Keratinocyte (primary cell): ENCODE measurements around the gene RCVRN. TPM values are rescaled to one million over a fixed set of nuclear protein-coding genes. Genes with fewer than 3 reads are reported as not detected.

Experiments used
- DNase-seq: peaks from one replicate; pipeline ENCODE4 v3.0.0-alpha.2; 2011; ENCODE audit warnings: low read depth, missing footprints, low spot score
- FAIRE-seq: peaks from 2 replicates; lab custom pipeline; 2011; peaks lifted over from hg19 to GRCh38; lab: Jason Lieb, UNC
- H2AFZ ChIP-seq: 2 replicates; pipeline ENCODE4 v1.6.0; 2012; ENCODE audit warnings: low read length, control low read depth, inconsistent platforms; ENCODE audit not compliant: control insufficient read depth
- H3K27ac ChIP-seq: 2 replicates; pipeline ENCODE4 v1.5.1; 2011; ENCODE audit warnings: low read length; ENCODE audit not compliant: control insufficient read depth, insufficient read depth
- H3K27me3 ChIP-seq: 3 replicates; pipeline ENCODE4 v1.6.0; 2011; ENCODE audit warnings: low read length; ENCODE audit not compliant: control insufficient read depth, insufficient read depth; ENCODE audit errors: extremely low read depth
- H3K36me3 ChIP-seq, 2 experiments: 2 replicates in 1 of 2; 3 replicates in 1 of 2; pipeline ENCODE4 v1.5.1; 2011; ENCODE audit warnings: low read length in 2 of 2, mild to moderate bottlenecking in 1 of 2; ENCODE audit not compliant: control insufficient read depth in 2 of 2, insufficient read depth in 2 of 2; ENCODE audit errors: extremely low read depth in 1 of 2
- H3K4me1 ChIP-seq: 3 replicates; pipeline ENCODE4 v1.5.1; 2011; ENCODE audit warnings: low read length; ENCODE audit not compliant: control insufficient read depth, insufficient read depth; ENCODE audit errors: extremely low read depth
- H3K4me2 ChIP-seq: 3 replicates; pipeline ENCODE4 v1.6.0; 2011; ENCODE audit warnings: low read depth, low read length; ENCODE audit not compliant: control insufficient read depth, insufficient read depth; ENCODE audit errors: extremely low read depth
- H3K4me3 ChIP-seq, 3 experiments: fragments of 200-600 bp in 1 of 3; sonication (generic) in 1 of 3; 2 replicates in 2 of 3; 3 replicates in 1 of 3; pipeline ENCODE4 v1.5.1; 2011 to 2016; ENCODE audit warnings: low read length in 3 of 3, mild to moderate bottlenecking in 3 of 3, control low read depth in 2 of 3, inconsistent platforms in 1 of 3, low read depth in 1 of 3, mixed read lengths in 1 of 3, mixed run types in 1 of 3, moderate library complexity in 1 of 3; ENCODE audit not compliant: control insufficient read depth in 2 of 3, insufficient read depth in 2 of 3; ENCODE audit errors: extremely low read depth in 1 of 3
- H3K79me2 ChIP-seq: 2 replicates; pipeline ENCODE4 v1.6.0; 2012; ENCODE audit warnings: low read length; ENCODE audit not compliant: control insufficient read depth, insufficient read depth
- H3K9ac ChIP-seq: 3 replicates; pipeline ENCODE4 v1.6.0; 2011; ENCODE audit warnings: low read length; ENCODE audit not compliant: control insufficient read depth, insufficient read depth; ENCODE audit errors: extremely low read depth
- H3K9me1 ChIP-seq: 3 replicates; pipeline ENCODE4 v1.6.0; 2011; ENCODE audit warnings: low read length; ENCODE audit not compliant: control insufficient read depth, insufficient read depth; ENCODE audit errors: extremely low read depth
- H3K9me3 ChIP-seq: 2 replicates; pipeline ENCODE4 v1.5.1; 2012; ENCODE audit warnings: low read depth, low read length; ENCODE audit not compliant: control insufficient read depth
- H4K20me1 ChIP-seq: 3 replicates; pipeline ENCODE4 v1.6.0; 2011; ENCODE audit warnings: low read length; ENCODE audit not compliant: control insufficient read depth, insufficient read depth; ENCODE audit errors: extremely low read depth
- CTCF ChIP-seq, 3 experiments: IDR thresholded peaks in 1 of 3; conservative IDR thresholded peaks in 1 of 3; optimal IDR thresholded peaks in 1 of 3; 2 replicates in 2 of 3; 3 replicates in 1 of 3; pipeline versions ENCODE3 to v1.5.1; 2011; ENCODE audit warnings: low read length in 3 of 3, mild to moderate bottlenecking in 3 of 3, moderate library complexity in 2 of 3, control low read depth in 1 of 3, inconsistent platforms in 1 of 3; ENCODE audit not compliant: insufficient read depth in 2 of 3; ENCODE audit errors: extremely low read depth in 1 of 3
- EZH2 ChIP-seq: IDR thresholded peaks from one replicate; pipeline ENCODE4 v1.6.1; 2012; ENCODE audit warnings: inconsistent platforms, mild to moderate bottlenecking, low read length, moderate library complexity
- dilution Hi-C: fragments of 300-500 bp; cut with MboI; formaldehyde crosslinking; loops from one replicate; pipeline ENCODE4 v1.7.0; 2020; ENCODE audit warnings: low sequenced_read_pairs; ENCODE audit not compliant: extremely low pct_ligation_motif_present
- polyA plus RNA-seq, 5 experiments: library from polyadenylated mRNA; depleted of rRNA in 3 of 5; stranded (reverse) in 3 of 5; stranded (forward) in 1 of 5; unstranded in 1 of 5; fragments of >200 nt; gene quantifications; 1 replicate in 1 of 5; 2 replicates in 3 of 5; 3 replicates in 1 of 5; pipeline versions ENCODE4 v1.2.1 to v1.2.3, GENCODE V29; 2011 to 2012; ENCODE audit warnings: missing spikeins in 2 of 5, low read depth in 1 of 5, low replicate concordance in 1 of 5

Gene RCVRN
- polyA plus RNA-seq, 1 donor (not counting 4 experiments of a cell fraction or from before 2014, with no cell fraction given) = not detected

GRCh38 chr17:9898812-9899211 lies 6.3 kb downstream of the RCVRN start:
- dilution Hi-C loops = no loop called here
- Histone ChIP-seq H3K79me2 (no peaks in the 10 kb centered on the region), H3K36me3 (no peaks in the 10 kb centered on the region), H3K4me1 (no peaks in the 10 kb centered on the region), H3K9me1 (no peaks in the 10 kb centered on the region), H2AFZ (no peak overlapping the region), H3K4me2 (no peak overlapping the region), H3K27ac (no peak overlapping the region), H3K4me3 (no peak overlapping the region), H4K20me1 (no peaks in the 10 kb centered on the region), H3K9me3 (no peaks in the 10 kb centered on the region), H3K27me3 (no peaks in the 10 kb centered on the region), H3K9ac (no peak overlapping the region)
- no peak for TF ChIP-seq EZH2
- TF ChIP-seq CTCF (optimal IDR thresholded peaks at IDR 0.05 in 1 of 3, IDR thresholded peaks at IDR 0.05 in 1 of 3, conservative IDR thresholded peaks at IDR 0.05 in 1 of 3; ENCODE audit: extremely low read depth in 1 of 3, insufficient read depth in 2 of 3, low read length in 3 of 3) = no peak
- no peak for FAIRE-seq
- no peak for DNase-seq

GRCh38 chr17:9897372-9897968 lies 7.6 kb downstream of the RCVRN start:
- dilution Hi-C loops = no loop called here
- DNase-seq (no peak), FAIRE-seq (no peak)
- Histone ChIP-seq H3K9me1 (no peaks in the 10 kb centered on the region), H3K27ac (no peak overlapping the region), H4K20me1 (no peaks in the 10 kb centered on the region), H3K79me2 (no peaks in the 10 kb centered on the region), H2AFZ (no peak overlapping the region), H3K4me3 (no peak overlapping the region), H3K9ac (no peak overlapping the region), H3K4me1 (no peaks in the 10 kb centered on the region), H3K36me3 (no peaks in the 10 kb centered on the region), H3K9me3 (no peaks in the 10 kb centered on the region), H3K4me2 (no peak overlapping the region), H3K27me3 (no peaks in the 10 kb centered on the region)
- TF ChIP-seq CTCF (optimal IDR thresholded peaks at IDR 0.05 in 1 of 3, IDR thresholded peaks at IDR 0.05 in 1 of 3, conservative IDR thresholded peaks at IDR 0.05 in 1 of 3; ENCODE audit: extremely low read depth in 1 of 3, insufficient read depth in 2 of 3, low read length in 3 of 3) (no peak), EZH2 (no peak)
